NT2/D1 (cell line): ENCODE results near the gene CALD1.

Experiments
- SUZ12 ChIP-seq: IDR thresholded peaks from 2 replicates; pipeline ENCODE4 v1.6.1; 2011; ENCODE audit not compliant: insufficient read length, insufficient read depth; ENCODE audit errors: extremely low read depth
- YY1 ChIP-seq: IDR thresholded peaks from 2 replicates; pipeline ENCODE4 v1.6.1; 2011; ENCODE audit not compliant: insufficient read length, insufficient read depth

- TF ChIP-seq SUZ12 (no peak), YY1 (no peak)
Observed at GRCh38 chr7:134957005-134957404, 177.6 kb downstream of the CALD1 start.
